WI38 (cell line): ENCODE data around the gene RXRA.

Experiments
- H3K4me3 ChIP-seq: 2 replicates; pipeline ENCODE4 v1.5.1; 2011; ENCODE audit warnings: low read depth, mild to moderate bottlenecking, control low read depth, low read length
- TF ChIP-seq, protein P1 (sequence below): IDR thresholded peaks from 2 replicates; pipeline ENCODE4 v1.5.1; 2012; ENCODE audit warnings: low read depth, mild to moderate bottlenecking, control low read depth, low read length

Gene RXRA

DNA sequence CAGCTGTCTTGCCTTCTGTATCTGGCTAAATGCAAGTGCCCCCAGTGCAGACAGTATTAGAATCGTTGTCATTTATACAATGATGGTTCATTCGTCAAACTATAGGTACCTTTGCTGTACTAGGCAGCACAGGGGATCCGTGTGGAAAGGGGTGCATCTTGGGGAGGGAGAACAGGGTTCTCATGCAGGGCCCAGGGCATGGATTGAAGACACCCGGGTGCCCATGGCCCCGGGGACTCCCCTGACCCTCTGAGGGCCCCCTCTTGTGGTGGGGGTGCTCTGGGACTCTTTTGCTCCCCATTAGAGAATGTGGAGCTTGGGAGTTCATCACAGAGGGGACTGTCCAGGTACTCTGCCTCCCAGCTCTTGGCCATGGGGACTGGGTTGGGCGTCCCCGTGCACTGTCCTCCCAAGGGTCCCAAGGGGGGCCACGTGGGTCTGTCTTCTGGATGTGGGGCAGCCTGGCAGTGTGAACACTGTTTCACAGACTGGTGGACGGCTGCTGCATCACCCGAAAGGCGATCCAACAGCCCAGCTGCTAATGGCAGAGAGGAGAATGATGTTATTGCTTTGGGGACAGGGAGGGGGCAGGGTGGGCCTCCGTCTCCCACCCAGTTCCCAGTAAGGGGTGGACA, 36.9 kb upstream of the RXRA start:
- no peak overlapping the region for H3K4me3 ChIP-seq
- TF ChIP-seq, protein P1, sequence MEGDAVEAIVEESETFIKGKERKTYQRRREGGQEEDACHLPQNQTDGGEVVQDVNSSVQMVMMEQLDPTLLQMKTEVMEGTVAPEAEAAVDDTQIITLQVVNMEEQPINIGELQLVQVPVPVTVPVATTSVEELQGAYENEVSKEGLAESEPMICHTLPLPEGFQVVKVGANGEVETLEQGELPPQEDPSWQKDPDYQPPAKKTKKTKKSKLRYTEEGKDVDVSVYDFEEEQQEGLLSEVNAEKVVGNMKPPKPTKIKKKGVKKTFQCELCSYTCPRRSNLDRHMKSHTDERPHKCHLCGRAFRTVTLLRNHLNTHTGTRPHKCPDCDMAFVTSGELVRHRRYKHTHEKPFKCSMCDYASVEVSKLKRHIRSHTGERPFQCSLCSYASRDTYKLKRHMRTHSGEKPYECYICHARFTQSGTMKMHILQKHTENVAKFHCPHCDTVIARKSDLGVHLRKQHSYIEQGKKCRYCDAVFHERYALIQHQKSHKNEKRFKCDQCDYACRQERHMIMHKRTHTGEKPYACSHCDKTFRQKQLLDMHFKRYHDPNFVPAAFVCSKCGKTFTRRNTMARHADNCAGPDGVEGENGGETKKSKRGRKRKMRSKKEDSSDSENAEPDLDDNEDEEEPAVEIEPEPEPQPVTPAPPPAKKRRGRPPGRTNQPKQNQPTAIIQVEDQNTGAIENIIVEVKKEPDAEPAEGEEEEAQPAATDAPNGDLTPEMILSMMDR = no peak

DNA sequence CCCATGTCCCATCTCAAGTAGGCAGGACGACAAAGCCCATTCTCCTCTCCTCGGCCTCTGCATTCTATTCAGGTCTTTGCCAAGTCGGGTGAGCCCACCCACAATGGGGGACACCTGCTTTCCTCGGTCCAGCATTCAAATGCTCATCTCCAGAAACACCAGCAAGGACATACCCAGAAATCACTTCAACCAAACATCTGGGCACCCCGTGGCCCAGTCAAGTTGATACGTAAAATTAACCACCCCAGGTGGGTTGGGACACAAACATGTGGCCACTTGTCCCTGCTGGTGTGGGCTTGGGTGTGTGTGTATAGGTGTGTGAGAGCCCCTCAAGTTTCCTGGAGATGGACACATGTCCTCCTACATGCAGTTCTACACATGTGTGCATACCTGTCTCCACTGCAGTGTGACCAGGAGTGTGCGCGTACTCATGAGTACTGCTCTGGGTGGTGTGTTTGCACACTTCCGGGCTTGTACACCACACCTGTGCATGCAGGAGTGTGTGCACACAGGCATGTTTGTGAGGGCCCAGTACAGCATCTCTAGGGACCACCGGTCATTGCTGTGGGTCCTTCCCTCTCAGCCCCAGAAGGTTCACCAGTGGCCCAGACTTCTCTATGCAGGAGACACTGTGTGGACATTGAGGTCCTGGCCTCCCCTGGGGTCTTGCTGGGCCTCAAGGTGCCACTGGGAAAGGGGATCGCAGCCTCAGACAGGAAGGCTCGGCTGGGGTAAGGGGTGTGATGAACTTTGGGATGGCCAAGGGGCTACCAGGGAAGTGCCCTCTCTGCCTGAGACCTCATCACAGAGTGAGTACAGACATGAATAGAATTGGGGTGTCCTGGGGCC, 35.4 kb upstream of the RXRA start:
- H3K4me3 ChIP-seq = no peak overlapping the region
- TF ChIP-seq, protein P1 = no peak

DNA sequence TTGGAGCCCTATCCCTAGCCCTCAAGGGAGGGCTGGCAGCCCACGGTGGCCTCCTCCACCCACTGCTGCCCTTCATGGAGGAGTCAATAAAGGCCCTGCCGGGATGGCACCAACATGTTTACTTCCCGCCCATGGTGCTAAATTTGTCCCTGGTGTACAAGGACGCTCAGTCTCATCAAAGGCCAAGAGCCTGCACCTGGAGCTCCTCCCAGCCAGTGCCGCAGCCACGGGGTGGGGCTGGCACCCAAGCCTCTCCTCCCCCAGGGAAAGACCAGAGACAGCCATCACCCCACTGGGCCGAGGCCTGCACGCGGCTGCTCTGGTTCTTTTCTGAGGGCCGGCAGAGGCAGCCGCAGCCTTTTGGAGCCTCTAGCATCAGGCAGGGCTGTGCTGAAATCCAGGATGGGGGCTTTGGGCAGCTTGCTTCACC, 34.8 kb upstream of the RXRA start:
- TF ChIP-seq, protein P1 = no peak
- no peak overlapping the region for H3K4me3 ChIP-seq

DNA sequence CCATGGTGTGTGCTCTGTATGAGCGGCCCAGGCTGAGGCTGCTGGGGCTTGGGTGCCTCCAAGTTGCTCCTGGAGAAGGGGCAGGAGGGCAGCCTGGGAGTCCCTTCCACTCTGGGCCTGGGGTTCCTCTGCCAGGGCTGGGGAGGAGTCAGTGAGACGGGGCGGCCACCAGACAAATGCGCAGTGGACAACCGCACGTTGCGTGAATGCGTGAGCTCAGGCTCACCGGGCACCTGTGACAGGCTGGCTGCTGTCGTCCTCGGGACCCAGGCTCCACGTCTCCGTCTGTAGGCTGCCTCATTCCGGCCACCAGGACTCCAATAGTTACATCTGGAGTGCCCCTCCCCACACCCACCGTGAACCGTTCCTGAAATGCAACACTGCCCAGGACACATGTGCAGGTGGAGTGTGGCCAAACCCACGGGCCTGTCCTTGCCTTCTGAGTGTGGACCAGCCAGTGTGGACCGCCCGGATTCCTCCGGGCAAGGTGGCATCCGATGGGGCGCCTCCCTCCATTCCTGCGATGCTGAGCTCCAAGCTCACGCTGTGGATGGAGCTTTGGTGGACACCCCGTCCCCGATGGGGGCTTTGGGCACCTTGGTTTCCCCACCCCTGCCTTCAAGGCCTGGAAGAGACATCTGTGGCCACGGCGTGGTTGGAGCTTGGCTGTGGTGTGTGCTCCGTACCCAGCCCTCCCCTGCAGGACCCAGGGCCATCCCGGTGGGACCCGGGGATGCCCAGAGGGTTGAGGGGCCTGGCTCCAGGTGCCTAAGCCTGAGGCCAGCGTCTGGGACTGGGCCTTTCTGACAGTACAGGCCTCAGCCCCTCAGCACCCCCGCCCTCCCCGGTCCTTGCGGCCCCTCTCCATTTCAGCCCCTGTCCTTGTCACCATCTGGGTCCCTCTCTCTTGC, 34.0 kb upstream of the RXRA start:
- TF ChIP-seq, protein P1 = no peak
- H3K4me3 ChIP-seq = no peak overlapping the region

DNA sequence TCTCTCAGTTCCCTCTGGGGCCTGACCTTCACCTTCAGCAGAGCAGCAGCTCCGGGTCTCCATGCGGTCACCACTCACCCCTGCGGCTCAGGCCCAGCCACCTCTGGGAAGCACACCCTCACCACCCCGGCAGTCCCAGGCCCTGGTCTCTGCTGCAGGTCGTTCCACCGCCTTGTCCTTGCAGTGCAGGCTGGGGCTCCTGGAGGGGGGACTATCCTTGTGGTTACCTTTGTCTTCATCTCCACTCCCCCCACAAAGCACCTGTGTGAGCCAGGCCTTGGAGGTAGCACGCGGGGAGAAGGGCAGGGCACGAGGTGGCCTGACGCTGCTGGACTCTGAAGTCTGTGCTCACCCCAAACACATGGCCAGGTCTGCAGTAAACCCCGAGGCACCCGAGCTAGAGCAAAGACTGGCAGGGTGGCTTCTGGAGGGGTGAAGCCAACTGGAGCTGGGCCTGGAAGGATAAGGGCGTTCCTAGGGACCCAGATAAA, 33.2 kb upstream of the RXRA start:
- H3K4me3 ChIP-seq = no peak overlapping the region
- TF ChIP-seq, protein P1 = no peak

DNA sequence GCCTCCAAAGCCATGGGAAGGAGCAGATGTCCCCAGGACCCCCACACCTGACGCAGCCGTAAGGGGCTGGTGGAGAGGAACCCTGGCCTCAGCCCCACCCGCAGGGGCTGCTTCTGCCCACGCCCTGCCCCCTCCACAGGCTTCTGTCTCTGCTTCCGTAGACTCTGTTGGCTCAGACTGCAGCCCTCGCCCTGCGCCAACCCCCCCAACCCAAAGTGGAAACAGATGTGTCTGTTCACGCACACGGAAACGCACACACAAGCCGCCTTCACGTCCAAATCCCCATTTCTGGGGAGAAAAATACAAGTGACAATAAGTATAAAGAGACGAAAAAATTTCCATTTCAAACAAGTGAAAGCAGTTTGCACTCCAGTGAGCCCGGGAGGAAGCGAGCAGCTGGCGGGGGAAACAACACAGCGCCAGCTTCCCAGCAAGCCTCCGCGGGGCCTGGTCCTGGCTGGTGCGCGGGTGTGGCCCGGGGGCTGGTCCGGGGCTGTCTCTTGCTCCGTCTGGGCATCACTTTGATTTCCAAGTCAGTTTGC, 32.6 kb upstream of the RXRA start:
- no peak overlapping the region for H3K4me3 ChIP-seq

More for the DNA sequence above, 32.6 kb upstream of the RXRA start:
- TF ChIP-seq, protein P1 = no peak
